AG09309 (cell line): ENCODE measurements around the gene TUBGCP2.
A peak's percentile ranks its signal among the peaks of the same experiment; 100 is the strongest.
"Not testable (repeated sequence)": the region's sequence is repeated elsewhere in the genome, so short reads cannot be mapped to it uniquely, and the experiment has no call there.

Source experiments
- DNase-seq: peaks from one replicate; pipeline ENCODE4 v3.0.0-alpha.2; 2010; ENCODE audit warnings: low read depth
- H3K4me3 ChIP-seq: 2 replicates; pipeline ENCODE4 v1.5.1; 2011; ENCODE audit warnings: mild to moderate bottlenecking, low read depth, low read length, moderate library complexity; ENCODE audit not compliant: control insufficient read depth
- CTCF ChIP-seq: IDR thresholded peaks from 2 replicates; pipeline ENCODE4 v1.5.1; 2011; ENCODE audit warnings: mild to moderate bottlenecking, low read depth, low read length, inconsistent platforms; ENCODE audit not compliant: insufficient read depth, control insufficient read depth; ENCODE audit errors: missing control alignments

TUBGCP2 gene

GRCh38 chr10:133267293-133267692 lies 41.4 kb downstream of the TUBGCP2 start:
- no peak for DNase-seq
- TF ChIP-seq CTCF, result no peak
- no peak overlapping the region for H3K4me3 ChIP-seq

GRCh38 chr10:133266056-133266795 lies 42.4 kb downstream of the TUBGCP2 start:
- H3K4me3 ChIP-seq, result no peak overlapping the region
- DNase-seq, result no peak
- TF ChIP-seq CTCF, result no peak

DNA sequence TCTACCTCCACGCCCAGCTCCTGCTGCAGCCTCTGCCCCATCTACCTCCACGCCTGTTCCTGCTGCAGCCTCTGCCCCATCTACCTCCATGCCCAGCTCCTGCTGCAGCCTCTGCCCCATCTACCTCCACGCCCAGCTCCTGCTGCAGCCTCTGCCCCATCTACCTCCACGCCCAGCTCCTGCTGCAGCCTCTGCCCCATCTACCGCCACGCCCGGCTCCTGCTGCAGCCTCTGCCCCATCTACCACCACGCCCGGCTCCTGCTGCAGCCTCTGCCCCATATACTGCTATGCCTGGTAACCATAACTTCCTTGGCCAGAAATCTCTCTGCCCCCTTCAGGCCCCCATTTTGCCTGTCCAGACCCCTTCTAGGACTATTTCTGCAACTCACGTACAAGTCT lies 43.6 kb downstream of the TUBGCP2 start:
- not testable (repeated sequence) for H3K4me3 ChIP-seq, DNase-seq

DNA sequence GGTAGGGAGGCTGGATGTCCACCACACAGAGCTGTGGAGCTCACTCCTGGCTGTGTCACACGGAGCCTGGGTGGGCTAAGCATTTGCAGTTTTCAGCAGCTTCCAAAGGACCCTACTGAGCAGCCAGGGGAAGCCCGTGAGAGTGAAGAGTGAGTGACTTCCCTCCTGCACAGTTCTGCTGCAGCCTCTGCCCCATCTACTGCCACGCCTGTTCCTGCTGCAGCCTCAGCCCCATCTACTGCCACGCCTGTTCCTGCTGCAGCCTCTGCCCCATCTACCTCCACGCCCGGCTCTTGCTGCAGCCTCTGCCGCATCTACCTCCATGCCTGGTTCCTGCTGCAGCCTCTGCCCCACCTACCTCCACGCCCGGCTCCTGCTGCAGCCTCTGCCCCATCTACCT lies 44.2 kb downstream of the TUBGCP2 start:
- DNase-seq, result no peak
- no peak for TF ChIP-seq CTCF
- H3K4me3 ChIP-seq, result no peak overlapping the region

DNA sequence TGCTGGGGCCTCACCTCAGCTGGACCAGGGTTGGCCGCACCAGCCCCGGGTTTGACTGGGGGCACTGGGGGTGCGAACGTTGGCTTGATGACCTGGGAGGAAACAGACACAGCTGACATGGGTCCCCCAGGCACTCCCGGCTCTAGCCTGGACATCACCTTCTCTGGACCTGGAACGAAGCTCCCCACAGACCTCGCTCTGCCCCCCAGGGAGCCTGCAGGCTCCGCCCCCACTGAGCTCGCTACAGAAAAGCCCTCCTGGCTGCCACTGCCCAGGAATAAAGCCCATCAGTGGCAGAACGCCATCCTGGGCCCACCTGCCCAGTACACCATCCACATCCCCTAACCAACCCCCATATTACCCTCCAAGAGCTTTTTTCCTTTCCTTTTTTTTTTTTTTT lies 45.0 kb downstream of the TUBGCP2 start:
- no peak for TF ChIP-seq CTCF
- no peak overlapping the region for H3K4me3 ChIP-seq
- no peak for DNase-seq

- no peak for TF ChIP-seq CTCF
- no peak for DNase-seq
- no peak overlapping the region for H3K4me3 ChIP-seq
These were observed 46.0 kb downstream of the TUBGCP2 start for GRCh38 chr10:133262696-133263095.

DNA sequence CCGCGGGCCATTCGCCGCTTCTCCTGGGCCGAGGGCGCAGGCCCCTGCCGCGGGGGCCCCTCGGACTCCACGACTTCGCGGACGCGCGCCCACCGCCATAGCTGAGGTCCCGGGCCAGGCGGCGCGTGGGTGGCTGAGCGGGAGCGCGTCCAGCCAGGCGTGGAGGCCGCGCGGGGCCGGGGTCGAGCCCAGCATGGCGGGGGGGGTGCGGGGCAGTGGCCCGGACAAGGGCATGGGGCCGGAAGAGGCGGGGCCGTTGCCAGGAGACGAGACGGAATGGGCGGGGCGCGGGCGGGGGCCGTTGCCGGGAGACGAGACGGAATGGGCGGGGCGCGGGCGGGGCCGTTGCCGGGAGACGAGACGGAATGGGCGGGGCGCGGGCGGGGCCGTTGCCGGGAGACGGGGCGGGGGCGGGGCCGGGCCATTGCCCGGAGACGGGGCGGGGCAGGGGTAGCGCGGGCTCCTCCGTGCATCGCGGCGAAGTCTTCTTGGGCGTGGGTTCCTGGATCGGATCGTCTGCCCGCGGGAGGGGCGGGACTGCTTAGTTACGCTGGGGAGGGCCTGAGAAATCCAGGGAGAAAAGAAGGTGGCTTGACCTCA lies 46.8 kb downstream of the TUBGCP2 start:
- no peak for TF ChIP-seq CTCF
- H3K4me3 ChIP-seq, result peak overlapping the region; percentile 44
- DNase-seq, result no peak
